IMR-90 (cell line): ENCODE measurements around the gene ABO. TPM values are rescaled to one million over a fixed set of nuclear protein-coding genes. Genes with fewer than 3 reads are reported as not detected.

ENCODE experiments used
- ATAC-seq: fragments of 200-7000 bp; cut with Tn5 transposase; 2 replicates; pipeline ENCODE4 v1.9.1; 2020; ENCODE audit warnings: low read depth, mild to moderate bottlenecking, moderate library complexity
- BruUV-seq: library from RNA; stranded (reverse); fragments of 400-500 nt; replicated peaks from 2 replicates; lab custom pipeline; 2021; lab: Mats Ljungman, UMichigan
- CTCF ChIA-PET: fragments of 300-600 bp; formaldehyde crosslinking; extraction: SDS; loops from one replicate; lab custom pipeline; 2021; ENCODE audit warnings: antibody characterized with exemption; lab: Yijun Ruan, JAX
- POLR2A ChIA-PET: fragments of 300-600 bp; sonication (Branson Sonifier 250); formaldehyde crosslinking; loops from one replicate; lab custom pipeline; 2022; ENCODE audit warnings: antibody characterized with exemption; ENCODE audit not compliant: unreplicated experiment; lab: Charles Lee
- DNase-seq: peaks from one replicate; pipeline ENCODE4 v3.0.0; 2013
- H2AFZ ChIP-seq: replicated peaks from 2 replicates; pipeline ENCODE3; 2013; ENCODE audit warnings: low read length, mild to moderate bottlenecking; ENCODE audit not compliant: poor library complexity
- H2AK5ac ChIP-seq: 2 replicates; pipeline ENCODE4 v1.6.1; 2013; ENCODE audit warnings: low read depth, low read length, inconsistent platforms
- H2AK9ac ChIP-seq: replicated peaks from 2 replicates; pipeline ENCODE3; 2013; ENCODE audit warnings: mild to moderate bottlenecking, low read depth, low read length, moderate library complexity; ENCODE audit not compliant: poor library complexity
- H2BK120ac ChIP-seq: 2 replicates; pipeline ENCODE4 v1.6.1; 2013; ENCODE audit warnings: low read depth, low read length, inconsistent platforms
- H2BK15ac ChIP-seq: 3 replicates; pipeline ENCODE4 v1.6.1; 2013; ENCODE audit warnings: low read depth, low read length, inconsistent platforms
- H2BK20ac ChIP-seq: 2 replicates; pipeline ENCODE4 v1.6.1; 2013; ENCODE audit warnings: low read depth, mild to moderate bottlenecking, inconsistent platforms, low read length, moderate library complexity
- H2BK5ac ChIP-seq: 2 replicates; pipeline ENCODE4 v1.6.1; 2013; ENCODE audit warnings: mild to moderate bottlenecking, low read depth, low read length, inconsistent platforms; ENCODE audit not compliant: poor library complexity, severe bottlenecking
- H3K14ac ChIP-seq: replicated peaks from 2 replicates; pipeline ENCODE4 v1.6.1; 2013; ENCODE audit warnings: low read depth, low read length, inconsistent platforms
- H3K18ac ChIP-seq: 2 replicates; pipeline ENCODE4 v1.6.1; 2013; ENCODE audit warnings: low read depth, low read length, control low read depth
- H3K23ac ChIP-seq: 2 replicates; pipeline ENCODE4 v1.6.1; 2013; ENCODE audit warnings: low read depth, low read length, inconsistent platforms
- H3K27ac ChIP-seq: 2 replicates; pipeline ENCODE4 v1.5.1; 2013; ENCODE audit warnings: mild to moderate bottlenecking, control low read depth, low read length; ENCODE audit not compliant: insufficient read depth
- H3K27me3 ChIP-seq: 2 replicates; pipeline ENCODE4 v1.6.1; 2013; ENCODE audit warnings: low read length; ENCODE audit not compliant: control insufficient read depth, insufficient read depth
- H3K36me3 ChIP-seq: 2 replicates; pipeline ENCODE4 v1.6.1; 2013; ENCODE audit warnings: low read length, mixed read lengths; ENCODE audit not compliant: control insufficient read depth, insufficient read depth
- H3K4ac ChIP-seq: 2 replicates; pipeline ENCODE4 v1.6.1; 2013; ENCODE audit warnings: low read depth, low read length, inconsistent platforms
- H3K4me1 ChIP-seq: 2 replicates; pipeline ENCODE4 v1.6.1; 2013; ENCODE audit warnings: low read length, mixed read lengths; ENCODE audit not compliant: control insufficient read depth, insufficient read depth
- H3K4me2 ChIP-seq: 2 replicates; pipeline ENCODE4 v1.6.1; 2013; ENCODE audit warnings: low read depth, mild to moderate bottlenecking, control low read depth, low read length, moderate library complexity
- H3K4me3 ChIP-seq: 2 replicates; pipeline ENCODE4 v1.5.1; 2013; ENCODE audit warnings: low read depth, mild to moderate bottlenecking, control low read depth, low read length, moderate library complexity; ENCODE audit not compliant: insufficient read depth
- H3K56ac ChIP-seq: 2 replicates; pipeline ENCODE4 v1.6.1; 2013; ENCODE audit warnings: low read length, inconsistent platforms; ENCODE audit not compliant: insufficient read depth; ENCODE audit errors: extremely low read depth
- H3K79me1 ChIP-seq, 2 experiments: 2 replicates each; pipeline ENCODE4 v1.6.1; 2013; ENCODE audit warnings: low read length in 2 of 2, inconsistent platforms in 1 of 2, low read depth in 1 of 2
- H3K9ac ChIP-seq: 2 replicates; pipeline ENCODE4 v1.6.1; 2013; ENCODE audit warnings: low read depth, low read length, control low read depth
- H3K9me1 ChIP-seq: 2 replicates; pipeline ENCODE4 v1.6.1; 2013; ENCODE audit warnings: low read length, inconsistent platforms; ENCODE audit not compliant: insufficient read depth
- H3K9me3 ChIP-seq: 2 replicates; pipeline ENCODE4 v1.6.1; 2013; ENCODE audit warnings: low read length; ENCODE audit not compliant: control insufficient read depth, insufficient read depth
- H4K20me1 ChIP-seq: 2 replicates; pipeline ENCODE4 v1.6.1; 2013; ENCODE audit warnings: low read length, inconsistent platforms; ENCODE audit not compliant: insufficient read depth
- H4K5ac ChIP-seq: 2 replicates; pipeline ENCODE4 v1.6.1; 2013; ENCODE audit warnings: mild to moderate bottlenecking, low read depth, low read length, control low read depth
- H4K8ac ChIP-seq, 2 experiments: 2 replicates each; pipeline ENCODE4 v1.6.1; 2013; ENCODE audit warnings: low read depth in 2 of 2, low read length in 2 of 2, control low read depth in 1 of 2, inconsistent platforms in 1 of 2
- H4K91ac ChIP-seq: 2 replicates; pipeline ENCODE4 v1.6.1; 2013; ENCODE audit warnings: low read depth, low read length, inconsistent platforms; ENCODE audit not compliant: insufficient read depth
- BHLHE40 ChIP-seq: fragments of 150-350 bp; IDR thresholded peaks from 2 replicates; pipeline ENCODE4 v1.6.1; 2016; ENCODE audit warnings: mild to moderate bottlenecking, low read depth, low read length
- CEBPB ChIP-seq: IDR thresholded peaks from 2 replicates; pipeline ENCODE4 v1.6.1; 2012; ENCODE audit warnings: low read depth, low read length, improper control_type of control experiment
- CHD1 ChIP-seq: IDR thresholded peaks from 2 replicates; pipeline ENCODE4 v1.6.1; 2012; ENCODE audit warnings: low read depth, low read length, improper control_type of control experiment
- MAFK ChIP-seq: IDR thresholded peaks from 2 replicates; pipeline ENCODE4 v1.6.1; 2012; ENCODE audit warnings: low read depth, low read length, improper control_type of control experiment
- MAZ ChIP-seq: IDR thresholded peaks from 2 replicates; pipeline ENCODE4 v1.6.1; 2012; ENCODE audit warnings: low read depth, mild to moderate bottlenecking, low read length, improper control_type of control experiment, moderate library complexity, borderline replicate concordance
- NFE2L2 ChIP-seq: fragments of 150-350 bp; IDR thresholded peaks from 2 replicates; pipeline ENCODE4 v1.6.1; 2016; ENCODE audit warnings: low read depth, mild to moderate bottlenecking, low read length
- RCOR1 ChIP-seq: IDR thresholded peaks from 2 replicates; pipeline ENCODE4 v1.6.1; 2012; ENCODE audit warnings: mild to moderate bottlenecking, low read length, improper control_type of control experiment; ENCODE audit not compliant: insufficient replicate concordance
- SMC3 ChIP-seq: fragments of 150-350 bp; IDR thresholded peaks from 2 replicates; pipeline ENCODE4 v1.6.1; 2016; ENCODE audit warnings: low read depth, mild to moderate bottlenecking, antibody characterized with exemption, low read length, moderate library complexity
- WGBS, 2 experiments: methylation state at CpG; one replicate each; pipeline versions ENCODE4 v1.1.5 to v1.1.7; 2013; ENCODE audit warnings: missing lambda C conversion rate in 2 of 2; ENCODE audit not compliant: insufficient read length in 1 of 2; ENCODE audit errors: extremely low coverage in 2 of 2; 5-methylcytosine and 5-hydroxymethylcytosine counted together
- dilution Hi-C: fragments of 300-500 bp; cut with HindIII; formaldehyde crosslinking; loops from one replicate; pipeline ENCODE4 v1.14.3; 2018; ENCODE audit warnings: low sequenced_read_pairs; ENCODE audit not compliant: unreplicated experiment
- in situ Hi-C: fragments of 300-500 bp; cut with MboI; formaldehyde crosslinking; loops from 3 replicates; pipeline ENCODE4 v1.14.3; 2019; ENCODE audit warnings: low sequenced_read_pairs, inconsistent platforms, mixed read lengths
- intact Hi-C: fragments of 100-400 bp; cut with micrococcal nuclease; formaldehyde crosslinking; loops from 2 replicates; pipeline ENCODE4 v1.10.0; 2022
- polyA plus RNA-seq, 3 experiments: library from polyadenylated mRNA; depleted of rRNA; stranded (reverse); fragments of >200 nt; gene quantifications; 2 replicates each; pipeline ENCODE4 v1.2.3, GENCODE V29; 2012; ENCODE audit warnings: low replicate concordance in 1 of 3
- total RNA-seq: library from RNA; depleted of rRNA; stranded (reverse); fragments of >200 nt; gene quantifications from 2 replicates; pipeline ENCODE4 v1.2.3, GENCODE V29; 2012
- TF ChIP-seq, protein P1 (sequence below): conservative IDR thresholded peaks from 2 replicates; pipeline ENCODE4 v1.5.1; 2012; ENCODE audit warnings: mild to moderate bottlenecking, low read depth, low read length, improper control_type of control experiment
- TF ChIP-seq, protein P2 (sequence below): fragments of 150-350 bp; IDR thresholded peaks from 2 replicates; pipeline ENCODE4 v1.6.1; 2017; ENCODE audit warnings: mild to moderate bottlenecking, antibody characterized with exemption, low read length, low read depth

Gene ABO
- total and polyA plus RNA-seq, 2 of the 4 experiments (the other 2 are of a cell fraction), result not detected

DNA sequence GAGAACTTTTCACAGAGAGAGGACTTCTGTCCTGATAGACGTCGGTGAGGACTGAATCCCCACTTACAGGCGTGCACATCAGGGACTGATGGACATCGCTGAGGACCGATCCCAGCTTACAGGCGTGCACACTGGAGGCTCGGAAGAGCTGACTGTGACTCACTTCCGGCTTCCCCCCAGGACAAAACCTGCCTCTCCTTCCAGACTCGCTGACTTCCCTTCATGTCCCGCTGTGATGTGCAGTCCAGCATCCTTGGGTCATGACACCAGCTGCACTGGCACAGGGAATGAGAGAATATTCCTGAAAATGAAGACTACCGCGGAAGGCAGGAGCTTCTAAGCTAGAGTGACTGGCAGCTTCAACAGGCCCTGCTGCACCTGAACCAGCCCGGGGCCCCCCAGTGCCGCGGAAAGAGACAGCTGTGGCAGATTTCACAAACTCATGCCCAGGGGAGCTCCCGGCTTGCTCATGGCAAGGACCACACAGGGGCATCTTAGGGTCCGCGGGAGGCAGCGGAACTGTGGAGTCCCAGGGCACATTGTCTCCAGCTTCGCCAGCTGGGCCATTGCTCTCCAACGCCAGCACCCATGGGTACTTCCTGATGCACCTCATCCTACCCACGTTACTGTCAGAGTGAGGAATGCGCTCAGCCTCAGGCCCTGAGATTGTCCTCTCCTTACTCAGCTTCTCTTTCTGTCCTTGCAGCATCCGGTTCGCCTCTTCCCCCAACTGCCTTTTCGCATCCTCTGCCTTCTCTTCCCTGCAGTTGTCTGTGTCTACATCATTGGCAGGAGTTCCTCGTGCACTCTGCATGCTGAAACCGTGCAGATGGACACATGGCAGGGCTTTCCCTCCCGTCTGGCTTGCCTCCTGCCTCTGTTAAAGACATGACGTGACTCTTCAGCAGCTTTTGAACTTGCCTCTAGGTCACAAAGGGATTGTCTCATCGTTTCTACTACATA is 31.5 kb upstream of the ABO start:
- Histone ChIP-seq H3K4ac (no peak overlapping the region), H2AK5ac (no peak overlapping the region), H4K8ac (no peak overlapping the region), H2BK120ac (no peak overlapping the region), H3K18ac (no peak overlapping the region), H3K4me3 (no peak overlapping the region), H3K4me2 (no peak overlapping the region), H3K4me1 (no peaks in the 10 kb centered on the region), H3K9me3 (0 out of 2 replicates have a peak, but pooled peaks cover 1% of the 10 kb centered on the region), H4K5ac (no peak overlapping the region), H3K27ac (no peak overlapping the region), H3K14ac (no peak overlapping the region), H3K23ac (no peak overlapping the region), H2BK5ac (no peak overlapping the region), H3K36me3 (no peaks in the 10 kb centered on the region), H4K91ac (no peak overlapping the region), H3K9ac (no peak overlapping the region), H2BK20ac (no peak overlapping the region), H3K79me1 (no peaks in the 10 kb centered on the region), H3K56ac (no peak overlapping the region), H2AFZ (peak overlapping the region; percentile 63), H4K20me1 (no peaks in the 10 kb centered on the region), H3K9me1 (no peaks in the 10 kb centered on the region), H3K27me3 (peaks cover 15% of the 10 kb centered on the region), H2AK9ac (no peak overlapping the region), H2BK15ac (no peak overlapping the region)
- in situ Hi-C loops (no loop called here), intact Hi-C loops (no loop called here), dilution Hi-C loops (no loop called here)
- POLR2A ChIA-PET, result no interaction called here
- DNase-seq (no peak), ATAC-seq (no peak)
- CTCF ChIA-PET, result no interaction called here
- 80% methylated on average over 20 of the region's 31 CpGs; no CpG with 5 or more reads in 1 of the 2 experiments for WGBS, 2 experiments
- no TSS peak for BruUV-seq
- no peak for TF ChIP-seq MAZ
- TF ChIP-seq SMC3, result no peak
- TF ChIP-seq, protein P1, sequence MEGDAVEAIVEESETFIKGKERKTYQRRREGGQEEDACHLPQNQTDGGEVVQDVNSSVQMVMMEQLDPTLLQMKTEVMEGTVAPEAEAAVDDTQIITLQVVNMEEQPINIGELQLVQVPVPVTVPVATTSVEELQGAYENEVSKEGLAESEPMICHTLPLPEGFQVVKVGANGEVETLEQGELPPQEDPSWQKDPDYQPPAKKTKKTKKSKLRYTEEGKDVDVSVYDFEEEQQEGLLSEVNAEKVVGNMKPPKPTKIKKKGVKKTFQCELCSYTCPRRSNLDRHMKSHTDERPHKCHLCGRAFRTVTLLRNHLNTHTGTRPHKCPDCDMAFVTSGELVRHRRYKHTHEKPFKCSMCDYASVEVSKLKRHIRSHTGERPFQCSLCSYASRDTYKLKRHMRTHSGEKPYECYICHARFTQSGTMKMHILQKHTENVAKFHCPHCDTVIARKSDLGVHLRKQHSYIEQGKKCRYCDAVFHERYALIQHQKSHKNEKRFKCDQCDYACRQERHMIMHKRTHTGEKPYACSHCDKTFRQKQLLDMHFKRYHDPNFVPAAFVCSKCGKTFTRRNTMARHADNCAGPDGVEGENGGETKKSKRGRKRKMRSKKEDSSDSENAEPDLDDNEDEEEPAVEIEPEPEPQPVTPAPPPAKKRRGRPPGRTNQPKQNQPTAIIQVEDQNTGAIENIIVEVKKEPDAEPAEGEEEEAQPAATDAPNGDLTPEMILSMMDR, result no peak
- TF ChIP-seq, protein P2, sequence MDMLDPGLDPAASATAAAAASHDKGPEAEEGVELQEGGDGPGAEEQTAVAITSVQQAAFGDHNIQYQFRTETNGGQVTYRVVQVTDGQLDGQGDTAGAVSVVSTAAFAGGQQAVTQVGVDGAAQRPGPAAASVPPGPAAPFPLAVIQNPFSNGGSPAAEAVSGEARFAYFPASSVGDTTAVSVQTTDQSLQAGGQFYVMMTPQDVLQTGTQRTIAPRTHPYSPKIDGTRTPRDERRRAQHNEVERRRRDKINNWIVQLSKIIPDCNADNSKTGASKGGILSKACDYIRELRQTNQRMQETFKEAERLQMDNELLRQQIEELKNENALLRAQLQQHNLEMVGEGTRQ, result no peak
- TF ChIP-seq MAFK, result no peak
- TF ChIP-seq RCOR1, result no peak
- no peak for TF ChIP-seq BHLHE40
- TF ChIP-seq CEBPB, result no peak
- TF ChIP-seq NFE2L2, result no peak
- no peak for TF ChIP-seq CHD1
